ENCODE results near the gene PCBD1.

Gene PCBD1

DNA sequence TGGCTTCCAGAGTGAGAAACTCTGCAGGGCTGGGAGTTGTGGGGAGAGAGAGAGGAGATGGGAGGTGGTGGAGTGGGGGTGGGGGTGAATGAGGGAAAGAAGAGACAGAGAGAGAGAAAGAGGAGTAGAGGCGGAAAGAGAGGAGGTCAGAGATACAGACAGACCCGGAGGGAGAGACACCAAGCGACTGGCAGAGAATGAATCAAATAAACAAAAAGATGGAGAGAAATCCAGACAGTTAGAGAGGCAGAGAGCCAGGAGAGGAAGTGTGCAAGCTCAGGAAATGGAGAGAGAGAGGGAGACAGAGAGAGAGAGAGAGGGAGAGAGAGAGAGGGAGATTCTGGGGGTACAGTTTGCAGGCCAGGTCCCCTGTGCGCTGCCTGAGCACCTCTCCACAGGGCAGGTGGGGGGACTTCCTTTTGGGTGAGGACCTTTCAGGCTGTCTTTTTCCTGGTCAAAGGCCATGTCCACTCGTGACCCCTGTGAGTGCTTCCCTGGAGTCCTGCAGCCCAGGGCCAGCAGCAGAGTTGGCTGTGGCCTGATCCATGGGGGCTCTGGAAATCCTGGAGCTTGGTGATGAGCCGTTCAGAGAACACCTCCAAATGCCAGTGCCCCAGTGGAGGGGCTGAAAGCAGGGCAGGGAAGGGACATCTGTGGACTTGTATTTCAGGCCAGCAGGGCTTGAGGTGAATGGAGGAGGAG is 25.0 kb upstream of the PCBD1 start:
- H3K79me2 ChIP-seq (ENCODE audit: insufficient read depth, low read depth), result no peaks in the 10 kb centered on the region
- H3K27ac ChIP-seq, result no peak overlapping the region
- H3K4me3 ChIP-seq (IDR thresholded peaks at IDR 0.05; ENCODE audit: insufficient read depth, low read depth, low read length), result no peak overlapping the region
- peaks cover 52% of the 10 kb centered on the region for H3K27me3 ChIP-seq (ENCODE audit: insufficient read depth, low read depth)
- no peak overlapping the region for H3K9ac ChIP-seq
- no peaks in the 10 kb centered on the region for H3K36me3 ChIP-seq (ENCODE audit: insufficient read depth)
- H3K4me2 ChIP-seq, result no peak overlapping the region
- TF ChIP-seq, protein P1, sequence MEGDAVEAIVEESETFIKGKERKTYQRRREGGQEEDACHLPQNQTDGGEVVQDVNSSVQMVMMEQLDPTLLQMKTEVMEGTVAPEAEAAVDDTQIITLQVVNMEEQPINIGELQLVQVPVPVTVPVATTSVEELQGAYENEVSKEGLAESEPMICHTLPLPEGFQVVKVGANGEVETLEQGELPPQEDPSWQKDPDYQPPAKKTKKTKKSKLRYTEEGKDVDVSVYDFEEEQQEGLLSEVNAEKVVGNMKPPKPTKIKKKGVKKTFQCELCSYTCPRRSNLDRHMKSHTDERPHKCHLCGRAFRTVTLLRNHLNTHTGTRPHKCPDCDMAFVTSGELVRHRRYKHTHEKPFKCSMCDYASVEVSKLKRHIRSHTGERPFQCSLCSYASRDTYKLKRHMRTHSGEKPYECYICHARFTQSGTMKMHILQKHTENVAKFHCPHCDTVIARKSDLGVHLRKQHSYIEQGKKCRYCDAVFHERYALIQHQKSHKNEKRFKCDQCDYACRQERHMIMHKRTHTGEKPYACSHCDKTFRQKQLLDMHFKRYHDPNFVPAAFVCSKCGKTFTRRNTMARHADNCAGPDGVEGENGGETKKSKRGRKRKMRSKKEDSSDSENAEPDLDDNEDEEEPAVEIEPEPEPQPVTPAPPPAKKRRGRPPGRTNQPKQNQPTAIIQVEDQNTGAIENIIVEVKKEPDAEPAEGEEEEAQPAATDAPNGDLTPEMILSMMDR (conservative IDR thresholded peaks at IDR 0.05; ENCODE audit: low read depth, low read length), result no peak
- no peak overlapping the region for H2AFZ ChIP-seq (ENCODE audit: low read depth)
- H3K4me1 ChIP-seq (ENCODE audit: low read depth, poor library complexity, severe bottlenecking), result no peaks in the 10 kb centered on the region
- H4K20me1 ChIP-seq (ENCODE audit: insufficient read depth), result no peaks in the 10 kb centered on the region

DNA sequence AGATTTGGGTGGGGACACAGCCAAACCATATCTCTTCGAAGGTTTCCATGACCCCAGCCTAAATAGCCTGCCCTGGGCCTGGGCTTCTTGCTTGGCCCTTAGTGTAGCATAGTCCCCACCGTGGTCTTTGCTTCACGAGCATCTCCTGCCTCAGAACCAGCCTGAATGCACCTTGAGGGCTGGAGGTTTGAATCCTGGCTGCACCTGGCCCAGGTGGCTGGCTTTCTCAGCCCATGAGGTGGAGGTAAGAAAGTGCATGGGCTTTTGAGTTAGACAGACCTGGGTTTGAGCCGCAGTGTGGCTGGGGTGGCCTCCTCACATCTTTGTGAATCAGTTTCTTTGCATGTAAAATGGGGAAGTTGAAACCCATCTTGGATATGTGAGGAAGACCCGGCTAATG is 24.2 kb upstream of the PCBD1 start:
- no peaks in the 10 kb centered on the region for H3K36me3 ChIP-seq (ENCODE audit: insufficient read depth)
- no peak overlapping the region for H3K4me3 ChIP-seq (IDR thresholded peaks at IDR 0.05; ENCODE audit: insufficient read depth, low read depth, low read length)
- no peak overlapping the region for H3K27ac ChIP-seq
- no peak overlapping the region for H2AFZ ChIP-seq (ENCODE audit: low read depth)
- H3K4me1 ChIP-seq (ENCODE audit: low read depth, poor library complexity, severe bottlenecking), result no peaks in the 10 kb centered on the region
- no peak overlapping the region for H3K9ac ChIP-seq
- TF ChIP-seq, protein P1 (conservative IDR thresholded peaks at IDR 0.05; ENCODE audit: low read depth, low read length), result no peak
- no peaks in the 10 kb centered on the region for H3K79me2 ChIP-seq (ENCODE audit: insufficient read depth, low read depth)
- H3K27me3 ChIP-seq (ENCODE audit: insufficient read depth, low read depth), result peaks cover 51% of the 10 kb centered on the region
- no peak overlapping the region for H3K4me2 ChIP-seq
- H4K20me1 ChIP-seq (ENCODE audit: insufficient read depth), result no peaks in the 10 kb centered on the region

GRCh38 chr10:70911386-70911785 is 23.0 kb upstream of the PCBD1 start:
- no peaks in the 10 kb centered on the region for H3K4me1 ChIP-seq (ENCODE audit: low read depth, poor library complexity, severe bottlenecking)
- H3K27me3 ChIP-seq (ENCODE audit: insufficient read depth, low read depth), result peaks cover 50% of the 10 kb centered on the region
- H3K36me3 ChIP-seq (ENCODE audit: insufficient read depth), result no peaks in the 10 kb centered on the region
- no peak overlapping the region for H3K4me2 ChIP-seq
- H4K20me1 ChIP-seq (ENCODE audit: insufficient read depth), result no peaks in the 10 kb centered on the region
- no peaks in the 10 kb centered on the region for H3K79me2 ChIP-seq (ENCODE audit: insufficient read depth, low read depth)
- H3K9ac ChIP-seq, result no peak overlapping the region
- H3K4me3 ChIP-seq (IDR thresholded peaks at IDR 0.05; ENCODE audit: insufficient read depth, low read depth, low read length), result no peak overlapping the region
- no peak overlapping the region for H2AFZ ChIP-seq (ENCODE audit: low read depth)
- TF ChIP-seq, protein P1 (conservative IDR thresholded peaks at IDR 0.05; ENCODE audit: low read depth, low read length), result no peak
- no peak overlapping the region for H3K27ac ChIP-seq

DNA sequence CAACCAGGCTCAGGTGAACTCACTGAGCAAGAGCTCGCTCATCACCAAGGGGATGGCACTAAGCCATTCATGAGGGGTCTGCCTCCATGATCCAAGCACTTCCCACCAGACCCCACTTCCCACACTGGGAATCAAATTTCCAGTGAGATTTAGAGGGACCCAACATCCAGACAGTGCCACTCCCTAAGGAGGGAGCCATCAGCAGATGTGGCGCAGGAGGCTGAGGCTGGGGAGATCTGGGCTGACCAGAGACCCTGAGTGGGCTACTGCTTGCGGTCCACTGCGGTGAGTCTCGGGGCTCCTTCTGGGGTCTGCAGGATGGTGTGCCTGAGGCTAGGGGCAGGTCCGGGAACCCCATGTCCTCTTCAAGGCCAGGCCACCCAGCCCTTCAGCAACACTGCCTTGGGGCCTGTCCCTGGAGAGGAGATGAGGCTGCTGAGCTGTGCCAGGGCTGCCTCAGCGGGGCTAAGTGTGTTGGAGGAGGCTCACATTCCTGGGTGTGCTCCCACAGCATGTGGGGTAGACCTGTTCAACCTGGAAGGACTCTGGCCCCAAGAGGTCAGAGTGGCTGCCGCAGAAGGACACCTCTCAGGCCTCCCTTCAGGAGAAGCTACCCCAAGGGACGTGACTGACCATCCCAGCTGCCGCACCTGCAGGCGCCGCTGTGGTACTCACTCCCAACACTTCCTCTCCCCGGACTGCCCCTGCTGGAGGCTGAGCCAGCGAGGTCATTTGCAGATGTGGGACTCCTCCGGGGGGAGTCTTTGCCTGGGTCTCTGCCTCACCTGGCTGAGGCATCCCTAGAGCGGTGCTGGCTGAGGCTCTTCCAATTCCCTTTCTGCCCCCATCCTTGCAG is 22.3 kb upstream of the PCBD1 start:
- no peak overlapping the region for H3K9ac ChIP-seq
- H3K4me3 ChIP-seq (IDR thresholded peaks at IDR 0.05; ENCODE audit: insufficient read depth, low read depth, low read length), result no peak overlapping the region
- H3K27me3 ChIP-seq (ENCODE audit: insufficient read depth, low read depth), result peaks cover 50% of the 10 kb centered on the region
- no peak overlapping the region for H2AFZ ChIP-seq (ENCODE audit: low read depth)
- H3K79me2 ChIP-seq (ENCODE audit: insufficient read depth, low read depth), result no peaks in the 10 kb centered on the region
- TF ChIP-seq, protein P1 (conservative IDR thresholded peaks at IDR 0.05; ENCODE audit: low read depth, low read length), result no peak
- H3K4me1 ChIP-seq (ENCODE audit: low read depth, poor library complexity, severe bottlenecking), result no peaks in the 10 kb centered on the region
- no peaks in the 10 kb centered on the region for H4K20me1 ChIP-seq (ENCODE audit: insufficient read depth)
- no peak overlapping the region for H3K27ac ChIP-seq
- H3K4me2 ChIP-seq, result no peak overlapping the region
- H3K36me3 ChIP-seq (ENCODE audit: insufficient read depth), result no peaks in the 10 kb centered on the region

Data from KMS-11 (cell line).